GM12892 (cell line): ENCODE measurements around the gene VPREB3.

ENCODE experiments used
- POLR2A ChIP-seq: IDR thresholded peaks from 2 replicates; pipeline ENCODE4 v1.6.1; 2011; ENCODE audit warnings: low read depth, low read length, control low read depth
- POLR2AphosphoS5 ChIP-seq: IDR thresholded peaks from 2 replicates; pipeline ENCODE4 v1.6.1; 2011; ENCODE audit warnings: low read depth, low read length, control low read depth
- TAF1 ChIP-seq: IDR thresholded peaks from 2 replicates; pipeline ENCODE4 v1.6.1; 2011; ENCODE audit warnings: low read depth, mild to moderate bottlenecking, control low read depth, low read length, borderline replicate concordance

- TF ChIP-seq POLR2A (no peak), POLR2AphosphoS5 (no peak), TAF1 (no peak)
Measured at GRCh38 chr22:23744485-23744884, 9.7 kb downstream of the VPREB3 start.
